ENCODE data around the gene CACNB4. TPM values are rescaled to one million over a fixed set of nuclear protein-coding genes. Genes with fewer than 3 reads are reported as not detected.

Gene CACNB4
- total RNA-seq, 1 experiment from 2014 or later: 2.0 TPM

- TF ChIP-seq REST (IDR thresholded peaks at IDR 0.05; ENCODE audit: low read depth) (no peak), SP1 (IDR thresholded peaks at IDR 0.05; ENCODE audit: low read depth) (no peak), FOSL1 (IDR thresholded peaks at IDR 0.05; ENCODE audit: low read depth) (no peak)
Measured at GRCh38 chr2:152088006-152088405, 10.8 kb downstream of the CACNB4 start (continued).

- no peaks in the 10 kb centered on the region for H3K9me2 ChIP-seq (ENCODE audit: insufficient read depth)
- no TSS peak for BruUV-seq (replicated peaks)
- POLR2A ChIA-PET: no interaction called here
Measured at GRCh38 chr2:152086231-152086630, 12.6 kb downstream of the CACNB4 start.

More at GRCh38 chr2:152086231-152086630, 12.6 kb downstream of the CACNB4 start:
- TF ChIP-seq CTCF (IDR thresholded peaks at IDR 0.05 in 2 of 3, conservative IDR thresholded peaks at IDR 0.05 in 1 of 3; ENCODE audit: borderline replicate concordance in 1 of 3, insufficient read depth in 1 of 3, low read depth in 2 of 3, low read length in 2 of 3) (no peak), EZH2 (IDR thresholded peaks at IDR 0.05) (no peak)
- intact Hi-C loops (cut with micrococcal nuclease): no loop called here
- H3K4me1 ChIP-seq (ENCODE audit: control insufficient read depth in 1 of 2, insufficient read depth in 2 of 2, low read length in 2 of 2): no peaks in the 10 kb centered on the region
- H3K27ac ChIP-seq (ENCODE audit: low read depth, low read length): no peak overlapping the region
- CTCF ChIA-PET: no interaction called here
- no peaks in the 10 kb centered on the region for H4K20me1 ChIP-seq (ENCODE audit: insufficient read depth)
- no peaks in the 10 kb centered on the region for H3K27me3 ChIP-seq (ENCODE audit: insufficient read depth, low read length)
- ATAC-seq: no peak
- no peaks in the 10 kb centered on the region for H3K79me2 ChIP-seq (ENCODE audit: insufficient read depth, low read length)
- no peak overlapping the region for H3K4me3 ChIP-seq (replicated peaks in 1 of 2; ENCODE audit: low read depth in 1 of 2, low read length in 2 of 2)
- no peak overlapping the region for H3K4me2 ChIP-seq (ENCODE audit: low read length)
- DNase-seq (ENCODE audit: low read depth, low spot score): no peak
- H2AFZ ChIP-seq (ENCODE audit: low read depth, low read length, poor library complexity, severe bottlenecking): no peak overlapping the region
- no peaks in the 10 kb centered on the region for H3K36me3 ChIP-seq (ENCODE audit: control insufficient read depth in 1 of 2, insufficient read depth in 2 of 2, low read length in 2 of 2)
- H3K9me3 ChIP-seq (ENCODE audit: control insufficient read depth in 1 of 2, insufficient read depth in 1 of 2, low read depth in 1 of 2, low read length in 2 of 2): no peaks in the 10 kb centered on the region
- RAD21 ChIA-PET (ENCODE audit: low non-redundant PET in 1 of 2, low total read pairs in 2 of 2, uncharacterized antibody in 2 of 2, unreplicated experiment in 2 of 2): no interaction called here
- H3K9ac ChIP-seq (ENCODE audit: low read length): no peak overlapping the region

All from HCT116 (cell line).